Mesenteric fat pad (tissue), 1 donor: ENCODE measurements around the gene BCL6. TPM values are rescaled to one million over a fixed set of nuclear protein-coding genes. Genes with fewer than 3 reads are reported as not detected.

Source experiments
- DNase-seq: peaks from one replicate; pipeline ENCODE4 v3.0.0-alpha.2; 2020; ENCODE audit warnings: low spot score
- total RNA-seq: library from RNA; stranded (reverse); fragmentation: NEBNext Ultra II Directional; extraction: Animal tissue kit (Norgen Biotek cat#: 25700); gene quantifications from one replicate; pipeline ENCODE4 v1.2.1, GENCODE V29; 2021
- donor health status: DM: yes; HTN: yes; CAD: no.

Gene BCL6
- total RNA-seq, 1 donor from 2014 or later: 255 TPM

DNA sequence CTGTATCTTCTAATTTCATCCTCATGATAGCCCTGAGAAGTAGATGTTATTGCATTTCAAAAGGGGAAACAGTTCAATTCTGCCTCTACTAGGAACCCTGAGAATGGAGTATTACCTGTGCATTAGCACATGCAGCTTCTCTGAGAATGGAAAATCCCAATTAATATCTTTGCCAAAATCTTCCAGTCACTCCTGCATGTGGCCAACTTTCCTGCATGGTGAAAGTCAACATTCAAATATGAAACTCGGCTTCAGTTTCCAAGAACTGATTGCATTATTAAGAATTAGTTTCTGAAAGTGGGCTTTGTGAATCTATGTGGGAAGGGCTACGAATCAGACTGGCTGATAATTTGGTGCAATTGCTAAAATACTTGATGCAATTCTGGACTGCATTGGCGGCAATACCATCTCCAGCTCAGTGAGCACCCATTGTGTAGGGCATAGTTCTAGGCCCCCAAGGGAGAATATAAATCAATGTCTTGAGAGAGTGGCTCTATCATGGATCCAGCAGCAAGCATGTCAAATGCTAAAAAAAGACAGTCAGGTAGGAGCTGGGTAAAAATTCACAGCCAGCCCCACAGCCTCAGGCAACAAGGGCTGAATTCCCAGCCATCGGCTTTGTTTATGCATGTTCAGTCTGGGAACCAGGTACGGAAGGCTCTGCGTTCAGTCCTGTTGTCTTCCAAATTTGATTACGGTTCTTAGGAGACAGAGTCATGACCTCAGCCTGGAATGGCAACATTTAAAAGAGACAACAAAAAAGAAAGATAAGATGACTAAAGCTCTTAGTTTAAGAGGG is 18.8 kb upstream of the BCL6 start:
- DNase-seq: no peak

DNA sequence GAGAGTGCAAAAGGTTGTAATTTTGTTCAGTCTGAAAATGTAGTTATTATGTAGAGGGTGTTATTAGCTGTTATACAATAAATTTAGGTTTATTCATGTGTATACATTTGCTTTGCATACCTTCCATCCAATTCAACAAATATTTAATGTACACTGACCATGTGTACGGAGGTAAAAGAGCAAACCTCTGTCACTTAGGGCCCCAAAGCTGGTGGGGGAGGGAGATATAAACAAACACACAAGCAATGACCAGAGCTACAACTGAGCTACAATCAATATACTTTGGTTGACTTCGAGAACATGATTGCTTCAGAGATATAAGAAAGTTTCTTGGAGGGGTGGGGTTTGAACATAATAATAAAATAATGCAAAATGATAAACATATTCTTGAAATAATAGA is 17.5 kb upstream of the BCL6 start:
- no peak for DNase-seq

GRCh38 chr3:187759601-187760000 is 14.3 kb upstream of the BCL6 start:
- DNase-seq: no peak

DNA sequence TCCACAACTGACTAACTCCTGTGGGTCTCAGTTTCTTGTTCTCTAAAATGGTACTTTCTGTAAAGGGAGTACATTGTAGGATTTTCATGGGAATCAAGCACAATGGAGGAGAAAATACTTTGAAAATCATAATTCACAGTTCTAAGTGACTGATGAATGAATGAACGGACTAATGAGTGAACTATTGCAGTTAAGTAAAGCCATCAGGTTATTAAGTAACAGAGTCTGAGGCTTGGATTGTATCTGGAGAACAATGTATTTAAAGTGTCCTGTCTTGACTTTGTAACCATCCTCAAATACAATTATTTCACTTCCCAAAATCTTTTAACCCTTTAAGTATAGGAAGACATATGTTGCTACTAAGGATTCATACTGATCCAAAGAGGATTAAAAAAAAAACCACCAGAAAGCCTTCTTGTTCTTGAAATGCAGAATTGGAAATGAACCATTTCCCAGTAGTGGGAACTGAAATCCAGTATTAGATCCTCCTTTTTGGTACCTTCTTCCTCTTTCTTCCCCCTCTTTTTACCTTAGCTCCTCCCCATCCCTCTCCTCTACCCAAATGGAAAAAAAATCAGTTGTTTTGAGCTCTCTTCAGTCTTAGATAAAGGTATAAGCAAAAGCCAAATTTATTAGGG is 13.2 kb upstream of the BCL6 start:
- DNase-seq: no peak

DNA sequence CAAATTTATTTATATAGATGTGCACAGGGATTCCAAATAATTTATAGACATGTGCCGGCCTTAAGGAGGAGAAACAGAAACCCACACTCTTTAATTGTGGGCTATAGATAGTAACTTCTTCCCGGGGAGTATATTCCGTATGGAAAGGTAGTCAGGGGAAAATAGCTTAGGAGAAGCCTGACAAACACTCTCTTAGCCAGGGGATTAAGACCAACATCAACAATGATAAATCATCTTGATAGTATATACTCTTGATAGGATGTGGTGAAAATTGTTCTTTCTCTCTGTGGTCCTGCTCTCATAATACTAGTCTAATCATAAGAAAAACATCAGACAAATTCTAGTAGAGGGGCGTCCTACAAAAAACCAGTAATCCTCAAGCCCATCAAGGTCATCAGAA is 8.2 kb upstream of the BCL6 start:
- DNase-seq: no peak

GRCh38 chr3:187750513-187751123 is 5.3 kb upstream of the BCL6 start:
- no peak for DNase-seq

GRCh38 chr3:187750006-187750512 is 4.8 kb upstream of the BCL6 start:
- DNase-seq: no peak

DNA sequence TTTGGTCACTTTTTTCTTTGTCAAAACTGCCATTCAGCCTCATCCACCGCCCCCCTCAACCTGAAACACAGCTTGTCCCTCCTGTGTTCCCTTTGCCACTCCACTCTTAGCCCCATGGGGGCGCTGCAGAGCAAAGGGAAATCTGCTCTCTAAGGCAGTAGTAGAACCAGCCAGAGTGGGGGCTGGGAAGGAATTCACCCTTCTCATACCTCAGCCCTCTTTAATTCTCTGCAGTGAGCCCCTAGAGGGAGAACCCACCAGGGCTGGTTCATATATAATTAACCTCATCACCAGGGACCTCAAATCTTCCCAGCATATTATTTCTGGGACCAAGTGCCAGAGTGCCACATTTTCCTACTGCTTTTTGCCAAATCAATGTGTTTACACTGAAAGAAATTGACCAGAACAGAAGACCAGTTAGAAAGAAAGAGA is 2.8 kb upstream of the BCL6 start:
- DNase-seq: no peak

DNA sequence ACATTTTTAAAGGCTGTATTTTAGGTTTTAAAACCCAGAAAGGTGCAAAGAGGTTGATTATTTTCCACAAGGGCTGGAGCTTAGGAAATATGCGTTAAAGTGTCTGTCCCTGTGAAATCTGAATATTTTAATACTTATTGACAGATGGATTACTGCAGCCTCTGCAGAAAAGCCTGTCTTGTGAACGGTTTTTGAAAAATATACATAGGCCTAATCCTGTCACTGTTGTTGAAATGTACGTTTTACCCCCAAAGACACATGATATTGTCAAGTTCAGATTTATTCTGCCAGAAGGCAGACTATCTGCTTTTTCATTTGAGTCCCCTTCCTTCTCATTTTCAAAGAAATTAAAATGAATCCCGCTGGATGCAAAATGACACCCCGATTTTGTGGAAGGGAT is 2.2 kb upstream of the BCL6 start:
- DNase-seq: no peak

- no peak for DNase-seq
These were observed 1.4 kb upstream of the BCL6 start for GRCh38 chr3:187746442-187747281.

- no peak for DNase-seq
These were observed 782 bp upstream of the BCL6 start for GRCh38 chr3:187746059-187746441.

DNA sequence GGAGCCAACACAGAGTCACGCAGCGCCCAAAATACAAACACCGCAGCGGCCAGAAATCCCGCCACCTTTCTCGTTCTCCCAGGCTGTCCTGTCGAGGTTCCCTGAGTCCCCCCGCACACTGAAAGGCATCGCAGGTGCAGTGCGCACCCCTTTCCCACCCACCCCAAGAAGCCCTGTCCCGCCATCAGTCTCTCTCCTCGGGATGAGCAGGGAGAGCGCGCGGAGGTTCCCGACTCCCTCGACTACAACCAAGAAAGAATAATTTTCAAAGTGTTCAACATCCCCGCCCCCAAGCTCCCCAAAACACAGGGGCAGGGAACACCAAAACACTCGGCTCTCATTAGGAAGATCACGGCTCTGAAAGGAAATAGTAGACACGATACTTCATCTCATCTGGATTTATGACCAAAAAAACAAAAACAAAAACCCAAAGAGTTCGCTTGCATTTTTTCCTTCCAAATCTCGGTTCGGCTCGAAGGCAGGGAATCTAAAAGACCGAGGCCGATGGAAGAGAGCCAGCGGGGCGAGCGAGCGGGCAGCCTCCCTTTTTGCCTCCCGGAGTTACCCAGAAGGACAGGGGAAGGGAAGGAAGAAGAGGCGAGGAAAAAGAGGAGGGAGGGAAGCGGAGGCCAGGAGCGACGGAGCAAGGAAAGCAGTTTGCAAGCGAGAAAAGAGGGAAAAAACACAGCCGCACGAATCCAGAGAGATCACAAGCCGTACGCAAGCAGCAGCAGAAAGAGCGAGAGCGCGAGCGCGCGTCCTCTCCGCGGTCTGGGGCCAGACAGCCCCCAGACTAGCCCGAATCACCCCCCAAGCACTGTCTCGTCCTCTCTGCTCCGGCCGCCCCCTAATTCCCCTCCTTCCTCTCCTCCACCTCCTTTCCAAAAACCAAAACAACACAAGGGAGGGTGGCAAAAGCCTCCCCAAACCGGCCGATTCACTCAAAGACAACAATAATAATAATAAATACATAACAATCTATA is 808 bp downstream of the BCL6 start:
- DNase-seq: no peak

DNA sequence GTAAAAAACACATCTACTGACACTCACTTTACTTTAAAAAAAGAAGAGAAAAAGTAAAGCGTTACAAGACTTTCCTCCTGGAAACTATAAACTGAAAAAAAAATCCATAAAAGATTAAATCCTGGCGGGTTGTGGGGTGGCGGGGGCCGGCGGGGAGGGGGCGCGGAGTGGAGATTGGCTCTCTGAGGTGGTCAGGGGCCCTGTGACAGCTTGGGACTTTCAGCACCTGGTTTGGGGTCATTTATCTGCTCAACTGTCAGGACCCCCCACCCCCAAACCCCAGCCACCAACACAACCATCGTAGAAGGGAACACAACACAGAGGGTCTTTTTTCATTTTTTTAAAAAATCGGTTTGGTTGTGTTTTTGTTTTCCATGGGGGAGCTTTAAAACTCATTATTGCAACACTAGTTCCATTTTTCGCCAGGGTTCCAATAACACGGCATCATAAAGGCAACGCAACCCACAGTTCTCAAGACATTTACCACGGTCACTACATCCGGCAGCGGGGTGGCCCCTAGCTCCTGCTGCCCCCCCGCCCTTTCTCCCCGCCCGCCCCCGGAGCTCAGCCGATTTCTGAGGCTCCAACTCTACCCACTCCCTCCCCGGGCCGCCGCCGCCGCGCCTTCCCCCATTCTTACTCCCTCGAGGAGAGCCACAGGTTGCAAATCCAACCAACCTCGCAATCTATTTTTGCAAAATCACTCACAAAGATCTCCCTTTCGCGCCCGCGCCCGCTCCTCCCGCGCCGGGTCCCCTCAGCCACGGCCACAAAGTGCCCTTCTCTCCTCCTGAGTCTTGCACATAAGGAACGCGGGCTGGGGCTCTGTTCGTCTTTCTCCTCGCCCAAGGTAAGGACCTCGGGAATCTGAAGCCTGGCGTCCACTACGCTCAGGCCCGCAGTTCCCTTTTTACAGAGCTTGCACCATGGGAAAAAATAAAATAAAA is 1.8 kb downstream of the BCL6 start:
- no peak for DNase-seq

DNA sequence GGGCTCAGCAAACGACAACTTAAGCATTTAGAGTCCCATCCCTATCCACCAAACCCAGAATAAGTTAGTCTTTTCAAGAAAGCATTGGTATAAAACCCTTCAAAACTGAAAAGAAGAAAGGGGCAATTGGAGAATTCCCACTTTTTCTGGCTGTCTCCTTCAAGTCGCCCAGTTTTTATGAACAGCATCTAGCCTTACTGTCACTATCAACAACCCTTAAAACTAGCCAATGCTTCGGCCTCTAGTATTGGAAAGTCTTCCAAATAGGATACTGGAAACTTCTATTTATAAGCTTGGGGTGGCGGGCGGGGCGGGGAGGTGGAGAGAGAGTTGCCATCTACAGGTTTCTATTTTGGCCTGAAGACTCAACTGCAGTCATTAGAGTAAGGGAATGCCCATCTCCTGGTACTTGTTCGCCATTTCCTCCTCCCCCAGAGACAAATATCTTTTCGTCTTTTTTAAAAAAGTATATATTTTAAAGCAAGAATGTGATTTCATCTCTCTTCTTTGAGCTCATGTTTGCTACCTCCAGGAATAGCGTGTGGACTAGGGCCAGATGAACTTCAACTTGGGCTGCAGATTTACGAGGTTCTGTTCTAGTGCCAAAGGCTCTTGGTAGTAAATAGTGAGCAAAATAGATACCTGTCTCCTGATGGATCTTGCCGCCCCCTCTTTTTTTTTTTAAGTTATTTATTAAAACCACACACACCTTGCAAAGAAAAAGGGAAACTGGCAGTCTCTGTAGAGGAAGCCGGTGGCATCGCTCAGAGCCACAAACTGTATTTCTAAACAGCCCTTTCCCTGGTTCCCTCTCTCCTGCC is 2.7 kb downstream of the BCL6 start:
- no peak for DNase-seq

DNA sequence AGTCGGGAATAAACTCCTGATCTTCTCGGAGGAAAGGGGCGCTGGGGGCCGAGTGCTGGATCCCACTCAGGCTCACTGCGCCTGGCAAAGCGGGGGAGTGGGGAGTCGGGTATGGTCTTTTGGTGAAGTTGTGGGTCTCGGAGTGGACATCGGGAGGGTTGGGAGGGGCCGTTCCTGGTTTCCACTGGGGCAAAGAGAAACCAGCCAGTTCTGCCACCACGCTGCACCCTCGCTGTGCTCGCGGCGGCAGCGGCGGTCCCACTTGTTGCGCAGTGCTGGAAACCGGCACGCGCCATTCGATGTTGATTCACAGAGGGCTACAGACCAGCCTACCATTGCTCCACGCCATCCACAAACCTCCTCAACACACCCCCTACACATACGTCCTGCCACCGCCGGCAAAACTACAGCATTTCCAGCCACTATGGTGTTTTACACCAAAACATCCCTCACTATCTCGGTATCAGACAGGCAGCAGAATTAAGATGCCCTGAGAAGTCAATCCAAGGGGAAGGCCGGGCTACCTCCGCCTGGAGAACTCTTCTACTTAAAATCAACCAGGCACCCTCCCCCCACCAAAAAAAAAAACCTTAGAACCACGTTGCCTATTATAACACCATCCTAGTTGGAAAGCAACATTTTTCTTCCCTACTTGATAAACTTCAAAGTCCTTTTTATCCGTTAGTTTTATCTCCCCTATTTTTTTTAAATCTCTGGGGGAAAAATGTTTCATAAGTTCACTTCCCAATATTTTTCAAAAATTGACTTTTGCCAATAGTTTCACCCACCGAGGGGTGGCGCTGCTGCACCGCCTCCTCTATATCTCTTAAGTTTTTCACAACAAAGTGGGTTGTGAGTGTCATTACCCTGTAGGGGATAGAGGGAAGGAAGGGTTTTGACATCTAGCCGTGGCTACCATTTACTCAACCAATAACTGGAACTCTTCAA is 3.6 kb downstream of the BCL6 start:
- no peak for DNase-seq

GRCh38 chr3:187740421-187741399 is 4.6 kb downstream of the BCL6 start:
- DNase-seq: peak; percentile 94
